ENCODE results near the gene MIPEP. TPM values are rescaled to one million over a fixed set of nuclear protein-coding genes. Genes with fewer than 3 reads are reported as not detected.
"Not testable (repeated sequence)": the region's sequence is repeated elsewhere in the genome, so short reads cannot be mapped to it uniquely, and the experiment has no call there.

MIPEP gene
- total RNA-seq, 1 donor from 2014 or later: 15.7 TPM

GRCh38 chr13:23749288-23749873, 139.8 kb downstream of the MIPEP start:
- Mint-ChIP-seq H3K4me1 (ENCODE audit: low read depth) (peaks cover 33% of the 10 kb centered on the region), H3K27me3 (peaks cover 7% of the 10 kb centered on the region), H3K27ac (no peak overlapping the region), H3K36me3 (ENCODE audit: insufficient read depth) (no peaks in the 10 kb centered on the region), H3K9me3 (ENCODE audit: low read depth) (no peaks in the 10 kb centered on the region), H3K4me3 (ENCODE audit: low read depth) (no peak overlapping the region)
- TF ChIP-seq, protein P1, sequence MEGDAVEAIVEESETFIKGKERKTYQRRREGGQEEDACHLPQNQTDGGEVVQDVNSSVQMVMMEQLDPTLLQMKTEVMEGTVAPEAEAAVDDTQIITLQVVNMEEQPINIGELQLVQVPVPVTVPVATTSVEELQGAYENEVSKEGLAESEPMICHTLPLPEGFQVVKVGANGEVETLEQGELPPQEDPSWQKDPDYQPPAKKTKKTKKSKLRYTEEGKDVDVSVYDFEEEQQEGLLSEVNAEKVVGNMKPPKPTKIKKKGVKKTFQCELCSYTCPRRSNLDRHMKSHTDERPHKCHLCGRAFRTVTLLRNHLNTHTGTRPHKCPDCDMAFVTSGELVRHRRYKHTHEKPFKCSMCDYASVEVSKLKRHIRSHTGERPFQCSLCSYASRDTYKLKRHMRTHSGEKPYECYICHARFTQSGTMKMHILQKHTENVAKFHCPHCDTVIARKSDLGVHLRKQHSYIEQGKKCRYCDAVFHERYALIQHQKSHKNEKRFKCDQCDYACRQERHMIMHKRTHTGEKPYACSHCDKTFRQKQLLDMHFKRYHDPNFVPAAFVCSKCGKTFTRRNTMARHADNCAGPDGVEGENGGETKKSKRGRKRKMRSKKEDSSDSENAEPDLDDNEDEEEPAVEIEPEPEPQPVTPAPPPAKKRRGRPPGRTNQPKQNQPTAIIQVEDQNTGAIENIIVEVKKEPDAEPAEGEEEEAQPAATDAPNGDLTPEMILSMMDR (IDR thresholded peaks at IDR 0.05; ENCODE audit: unreplicated experiment): no peak
- DNase-seq (ENCODE audit: low spot score, unreplicated experiment): no peak

DNA sequence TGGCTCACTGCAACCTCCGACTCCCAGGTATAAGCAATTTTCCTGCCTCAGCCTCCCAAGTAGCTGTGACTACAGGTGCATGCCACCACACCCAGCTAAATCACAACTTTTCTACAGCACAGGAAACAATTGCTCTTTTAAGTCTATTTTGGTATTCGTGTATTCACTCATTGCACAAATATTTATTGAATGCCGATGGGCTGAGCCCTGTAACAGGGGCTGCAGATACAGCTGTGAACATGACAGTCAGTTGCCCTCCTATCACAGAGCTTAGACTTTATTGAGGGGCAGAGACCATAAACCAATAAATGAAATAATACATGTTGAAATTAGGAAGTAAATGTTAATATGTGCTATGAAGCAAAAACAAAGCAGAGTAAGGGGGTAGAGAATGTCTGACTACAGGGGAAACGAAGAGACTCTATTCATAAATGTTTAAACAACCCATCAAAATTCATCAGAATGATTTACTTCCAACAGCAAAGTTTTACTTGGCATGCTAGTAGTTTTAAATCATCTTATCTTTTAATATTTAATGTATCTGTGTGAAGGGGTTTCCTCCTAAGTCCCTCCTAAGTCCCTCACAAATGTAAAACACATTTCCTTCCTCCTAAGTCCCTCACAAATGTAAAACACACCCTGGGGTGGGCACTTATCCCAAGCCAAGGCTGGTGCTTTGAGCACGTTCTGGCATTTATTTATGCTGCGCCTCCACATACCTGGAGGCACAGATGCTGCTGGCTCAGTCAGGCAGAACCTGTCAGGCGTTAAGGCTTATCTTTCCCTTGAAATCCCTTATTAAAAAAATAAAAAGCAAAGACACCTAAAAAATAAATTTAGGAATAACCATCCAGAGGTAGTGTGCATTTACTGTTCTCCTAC, 140.8 kb downstream of the MIPEP start:
- Mint-ChIP-seq H3K9me3 (ENCODE audit: low read depth) (no peaks in the 10 kb centered on the region), H3K27me3 (peaks cover 7% of the 10 kb centered on the region), H3K4me1 (ENCODE audit: low read depth) (peaks cover 37% of the 10 kb centered on the region), H3K27ac (peak overlapping the region; percentile 54), H3K4me3 (ENCODE audit: low read depth) (no peak overlapping the region), H3K36me3 (ENCODE audit: insufficient read depth) (no peaks in the 10 kb centered on the region)
- TF ChIP-seq, protein P1 (IDR thresholded peaks at IDR 0.05; ENCODE audit: unreplicated experiment): no peak
- no peak for DNase-seq (ENCODE audit: low spot score, unreplicated experiment)

- not testable (repeated sequence) for H3K4me3 Mint-ChIP-seq (ENCODE audit: low read depth); H3K9me3 Mint-ChIP-seq (ENCODE audit: low read depth); H3K27me3 Mint-ChIP-seq; H3K27ac Mint-ChIP-seq; DNase-seq (ENCODE audit: low spot score, unreplicated experiment); H3K36me3 Mint-ChIP-seq (ENCODE audit: insufficient read depth)
- peaks cover 33% of the 10 kb centered on the region for H3K4me1 Mint-ChIP-seq (ENCODE audit: low read depth)
Observed at GRCh38 chr13:23746141-23746540, 143.1 kb downstream of the MIPEP start.

DNA sequence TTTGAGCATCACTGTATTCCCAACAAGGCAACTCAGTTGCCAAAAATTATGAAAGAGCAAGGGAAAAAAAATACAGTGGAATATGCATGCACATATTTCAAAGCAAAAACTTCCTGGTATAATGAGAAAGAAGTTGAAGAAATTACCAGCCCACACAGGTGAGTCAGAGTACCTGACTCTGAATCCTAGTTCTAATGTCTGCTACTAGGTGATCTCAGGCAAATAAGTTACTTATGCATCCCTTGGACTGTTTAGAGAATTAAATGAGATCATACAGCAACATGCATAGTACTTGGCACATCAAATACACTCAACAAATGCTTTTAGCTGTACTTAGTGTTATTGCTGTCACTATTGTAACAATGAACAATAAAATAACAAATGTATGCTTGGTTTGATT, 144.9 kb downstream of the MIPEP start:
- TF ChIP-seq, protein P1 (IDR thresholded peaks at IDR 0.05; ENCODE audit: unreplicated experiment): no peak
- no peak overlapping the region for H3K27ac Mint-ChIP-seq
- DNase-seq (ENCODE audit: low spot score, unreplicated experiment): no peak
- peaks cover 33% of the 10 kb centered on the region for H3K4me1 Mint-ChIP-seq (ENCODE audit: low read depth)
- no peak overlapping the region for H3K4me3 Mint-ChIP-seq (ENCODE audit: low read depth)
- no peaks in the 10 kb centered on the region for H3K9me3 Mint-ChIP-seq (ENCODE audit: low read depth)
- peaks cover 4% of the 10 kb centered on the region for H3K27me3 Mint-ChIP-seq
- no peaks in the 10 kb centered on the region for H3K36me3 Mint-ChIP-seq (ENCODE audit: insufficient read depth)

DNA sequence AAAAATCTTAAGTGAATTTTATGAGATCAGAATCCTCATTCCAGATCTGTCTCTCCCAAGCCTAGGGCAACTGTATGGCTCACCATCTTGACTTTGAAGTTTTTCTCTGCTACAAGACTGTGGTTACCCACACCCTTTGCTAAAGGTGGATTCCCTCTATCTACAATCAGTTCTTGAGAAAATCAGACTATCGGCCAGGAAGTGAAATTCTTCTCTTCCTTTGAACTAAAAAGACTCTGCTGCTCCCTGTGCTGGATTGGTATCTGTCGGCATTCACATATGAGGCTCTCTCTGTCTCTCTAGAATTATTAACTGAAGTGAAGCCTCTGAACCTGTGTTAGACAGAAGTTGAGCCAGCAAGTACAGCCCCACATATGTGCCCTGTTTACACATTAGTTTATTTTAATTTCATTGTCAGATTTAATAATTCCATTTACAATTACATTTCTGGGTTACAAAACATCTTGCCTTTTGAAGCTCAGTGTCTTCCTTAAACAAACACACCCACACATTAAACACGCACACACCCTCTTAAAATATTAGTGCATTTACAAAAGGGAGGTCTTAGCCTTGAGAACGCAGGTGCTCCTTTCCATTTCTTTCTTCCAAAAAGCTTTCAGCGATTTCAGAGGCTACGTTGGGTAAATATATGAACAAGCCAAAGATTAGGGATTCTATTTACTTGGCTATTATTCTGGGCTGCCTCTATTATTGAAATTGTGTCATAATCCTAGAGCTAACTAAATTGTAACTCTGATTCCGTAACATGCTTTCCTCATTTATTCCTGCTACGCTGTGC, 145.7 kb downstream of the MIPEP start:
- peak overlapping the region; percentile 53 for H3K27ac Mint-ChIP-seq
- no peak for DNase-seq (ENCODE audit: low spot score, unreplicated experiment)
- H3K4me3 Mint-ChIP-seq (ENCODE audit: low read depth): no peak overlapping the region
- peaks cover 4% of the 10 kb centered on the region for H3K27me3 Mint-ChIP-seq
- H3K4me1 Mint-ChIP-seq (ENCODE audit: low read depth): peaks cover 25% of the 10 kb centered on the region
- TF ChIP-seq, protein P1 (IDR thresholded peaks at IDR 0.05; ENCODE audit: unreplicated experiment): no peak
- H3K9me3 Mint-ChIP-seq (ENCODE audit: low read depth): no peaks in the 10 kb centered on the region
- no peaks in the 10 kb centered on the region for H3K36me3 Mint-ChIP-seq (ENCODE audit: insufficient read depth)

Measured in progenitor cell of endocrine pancreas (in vitro differentiated cells).